NCI-H2227 (cell line): Measurements from ENCODE around the gene SPNS2.

Experiments used
- DNase-seq: peaks from one replicate; lab custom pipeline; 2025; ENCODE audit not compliant: unreplicated experiment; lab: John Stamatoyannopoulos, UW

Gene SPNS2

GRCh38 chr17:4584917-4585637, 86.4 kb downstream of the SPNS2 start:
- DNase-seq = no peak

- no peak for DNase-seq
These were observed 86.9 kb downstream of the SPNS2 start for GRCh38 chr17:4585638-4585994.

- no peak for DNase-seq
These were observed 87.4 kb downstream of the SPNS2 start for GRCh38 chr17:4586043-4586442.

- DNase-seq = no peak
These were observed 88.5 kb downstream of the SPNS2 start for GRCh38 chr17:4587195-4587594.

- no peak for DNase-seq
These were observed 89.1 kb downstream of the SPNS2 start for GRCh38 chr17:4587803-4588202.

- no peak for DNase-seq
These were observed 89.7 kb downstream of the SPNS2 start for GRCh38 chr17:4588391-4588790.
